ENCODE measurements around the gene STEAP1B.

Gene STEAP1B

GRCh38 chr7:22460363-22460988, 39.5 kb downstream of the STEAP1B start:
- Histone ChIP-seq H3K36me3 (ENCODE audit: low read depth) (0 out of 2 replicates have a peak, but pooled peaks cover 3% of the 10 kb centered on the region), H3K4me3 (ENCODE audit: severe bottlenecking) (no peak overlapping the region), H3K27me3 (ENCODE audit: insufficient read depth, poor library complexity, severe bottlenecking) (no peaks in the 10 kb centered on the region), H3K27ac (ENCODE audit: poor library complexity, severe bottlenecking) (no peak overlapping the region), H3K4me1 (ENCODE audit: insufficient read depth, poor library complexity, severe bottlenecking) (no peaks in the 10 kb centered on the region), H3K9me3 (ENCODE audit: severe bottlenecking) (no peaks in the 10 kb centered on the region)
- TF ChIP-seq CTCF (IDR thresholded peaks at IDR 0.05; ENCODE audit: poor library complexity, severe bottlenecking) = no peak
- DNase-seq (ENCODE audit: low spot score) (no peak), ATAC-seq (ENCODE audit: low read depth) (no peak)

- H3K4me1 ChIP-seq (ENCODE audit: insufficient read depth, poor library complexity, severe bottlenecking) = no peaks in the 10 kb centered on the region
- ATAC-seq (ENCODE audit: low read depth) (no peak), DNase-seq (ENCODE audit: low spot score) (no peak)
- no peak for TF ChIP-seq CTCF (IDR thresholded peaks at IDR 0.05; ENCODE audit: poor library complexity, severe bottlenecking)
- H3K4me3 ChIP-seq (ENCODE audit: severe bottlenecking) = no peak overlapping the region
- H3K27ac ChIP-seq (ENCODE audit: poor library complexity, severe bottlenecking) = no peak overlapping the region
- H3K9me3 ChIP-seq (ENCODE audit: severe bottlenecking) = no peaks in the 10 kb centered on the region
- no peaks in the 10 kb centered on the region for H3K27me3 ChIP-seq (ENCODE audit: insufficient read depth, poor library complexity, severe bottlenecking)
- H3K36me3 ChIP-seq (ENCODE audit: low read depth) = no peaks in the 10 kb centered on the region
Observed at GRCh38 chr7:22457471-22457870, 42.5 kb downstream of the STEAP1B start.

- no peak for TF ChIP-seq CTCF (IDR thresholded peaks at IDR 0.05; ENCODE audit: poor library complexity, severe bottlenecking)
- H3K27ac ChIP-seq (ENCODE audit: poor library complexity, severe bottlenecking) = no peak overlapping the region
- no peaks in the 10 kb centered on the region for H3K36me3 ChIP-seq (ENCODE audit: low read depth)
- H3K4me3 ChIP-seq (ENCODE audit: severe bottlenecking) = no peak overlapping the region
- H3K9me3 ChIP-seq (ENCODE audit: severe bottlenecking) = no peaks in the 10 kb centered on the region
- DNase-seq (ENCODE audit: low spot score) = no peak
- ATAC-seq (ENCODE audit: low read depth) = no peak
- no peaks in the 10 kb centered on the region for H3K27me3 ChIP-seq (ENCODE audit: insufficient read depth, poor library complexity, severe bottlenecking)
- no peaks in the 10 kb centered on the region for H3K4me1 ChIP-seq (ENCODE audit: insufficient read depth, poor library complexity, severe bottlenecking)
Observed at GRCh38 chr7:22454446-22454845, 45.5 kb downstream of the STEAP1B start.

- ATAC-seq (ENCODE audit: low read depth) (no peak), DNase-seq (ENCODE audit: low spot score) (no peak)
- no peak overlapping the region for H3K27ac ChIP-seq (ENCODE audit: poor library complexity, severe bottlenecking)
- no peaks in the 10 kb centered on the region for H3K27me3 ChIP-seq (ENCODE audit: insufficient read depth, poor library complexity, severe bottlenecking)
- H3K4me3 ChIP-seq (ENCODE audit: severe bottlenecking) = no peak overlapping the region
- no peaks in the 10 kb centered on the region for H3K4me1 ChIP-seq (ENCODE audit: insufficient read depth, poor library complexity, severe bottlenecking)
- H3K9me3 ChIP-seq (ENCODE audit: severe bottlenecking) = no peaks in the 10 kb centered on the region
- TF ChIP-seq CTCF (IDR thresholded peaks at IDR 0.05; ENCODE audit: poor library complexity, severe bottlenecking) = no peak
- no peaks in the 10 kb centered on the region for H3K36me3 ChIP-seq (ENCODE audit: low read depth)
Observed at GRCh38 chr7:22452960-22453558, 46.9 kb downstream of the STEAP1B start.

Data from RWPE2 (cell line).